ENCODE results near the gene AUTS2.

DNA sequence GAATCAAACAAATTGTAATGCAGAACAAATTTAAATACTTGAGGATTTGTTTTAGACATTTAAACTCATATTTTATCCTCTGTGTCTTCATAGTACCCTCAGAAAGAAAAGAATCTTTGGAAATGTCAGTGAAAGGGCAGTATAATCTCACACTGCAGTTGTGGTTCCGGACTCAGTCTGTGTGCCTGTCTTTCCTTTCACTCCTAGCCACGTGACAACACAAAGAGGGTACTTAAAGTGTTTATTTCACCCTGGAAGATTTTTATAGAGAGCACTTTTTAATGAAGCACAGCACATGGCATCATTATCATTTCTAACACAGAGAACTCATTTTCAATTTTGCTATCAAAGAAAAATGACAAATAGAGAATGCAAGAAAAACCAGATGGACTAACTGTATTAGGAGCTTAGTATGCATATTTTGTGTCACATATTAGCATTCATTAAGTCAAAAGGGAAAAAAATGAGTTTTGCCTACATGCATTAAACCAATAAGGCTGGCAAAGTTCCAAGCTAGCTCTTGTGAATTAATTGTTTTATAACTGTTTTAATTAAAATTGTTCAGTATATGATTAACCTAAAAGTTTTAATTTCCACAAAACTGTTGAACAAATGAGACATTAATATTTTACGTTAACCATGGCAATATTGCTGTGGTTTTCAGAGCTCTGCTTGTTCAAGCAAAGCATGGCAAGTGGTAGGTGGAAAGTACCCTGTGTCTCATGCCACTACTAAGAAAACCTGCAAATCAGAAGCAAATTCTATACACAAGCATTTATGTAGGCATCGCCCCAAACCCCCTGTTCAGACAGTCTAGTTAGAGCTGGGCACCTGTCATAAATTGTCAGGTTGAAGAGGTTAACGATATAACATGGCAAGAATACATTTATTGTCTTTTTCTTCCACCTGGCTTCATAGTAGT lies 65.9 kb downstream of the AUTS2 start:
- TF ChIP-seq, protein P1, sequence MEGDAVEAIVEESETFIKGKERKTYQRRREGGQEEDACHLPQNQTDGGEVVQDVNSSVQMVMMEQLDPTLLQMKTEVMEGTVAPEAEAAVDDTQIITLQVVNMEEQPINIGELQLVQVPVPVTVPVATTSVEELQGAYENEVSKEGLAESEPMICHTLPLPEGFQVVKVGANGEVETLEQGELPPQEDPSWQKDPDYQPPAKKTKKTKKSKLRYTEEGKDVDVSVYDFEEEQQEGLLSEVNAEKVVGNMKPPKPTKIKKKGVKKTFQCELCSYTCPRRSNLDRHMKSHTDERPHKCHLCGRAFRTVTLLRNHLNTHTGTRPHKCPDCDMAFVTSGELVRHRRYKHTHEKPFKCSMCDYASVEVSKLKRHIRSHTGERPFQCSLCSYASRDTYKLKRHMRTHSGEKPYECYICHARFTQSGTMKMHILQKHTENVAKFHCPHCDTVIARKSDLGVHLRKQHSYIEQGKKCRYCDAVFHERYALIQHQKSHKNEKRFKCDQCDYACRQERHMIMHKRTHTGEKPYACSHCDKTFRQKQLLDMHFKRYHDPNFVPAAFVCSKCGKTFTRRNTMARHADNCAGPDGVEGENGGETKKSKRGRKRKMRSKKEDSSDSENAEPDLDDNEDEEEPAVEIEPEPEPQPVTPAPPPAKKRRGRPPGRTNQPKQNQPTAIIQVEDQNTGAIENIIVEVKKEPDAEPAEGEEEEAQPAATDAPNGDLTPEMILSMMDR (conservative IDR thresholded peaks at IDR 0.05; ENCODE audit: low read length), result no peak
- no peak for TF ChIP-seq EZH2phosphoT487 (IDR thresholded peaks at IDR 0.05; ENCODE audit: borderline replicate concordance)
